Measurements from ENCODE around the gene NOTUM.

NOTUM gene

GRCh38 chr17:81934850-81935708 lies 25.9 kb downstream of the NOTUM start:
- DNase-seq, result no peak

- no peak for DNase-seq
Observed at GRCh38 chr17:81934098-81934757, 26.8 kb downstream of the NOTUM start.

- DNase-seq, result no peak
Observed at GRCh38 chr17:81933178-81933699, 27.7 kb downstream of the NOTUM start.

- DNase-seq, result no peak
Observed at GRCh38 chr17:81932333-81932983, 28.5 kb downstream of the NOTUM start.

GRCh38 chr17:81931557-81932332 lies 29.2 kb downstream of the NOTUM start:
- no peak for DNase-seq

GRCh38 chr17:81931189-81931556 lies 29.8 kb downstream of the NOTUM start:
- DNase-seq, result no peak

GRCh38 chr17:81930142-81931125 lies 30.6 kb downstream of the NOTUM start:
- DNase-seq, result no peak

- no peak for DNase-seq
Observed at GRCh38 chr17:81929253-81930141, 31.5 kb downstream of the NOTUM start.

GRCh38 chr17:81928544-81929252 lies 32.3 kb downstream of the NOTUM start:
- DNase-seq, result peak; percentile 61

GRCh38 chr17:81927653-81928543 lies 33.1 kb downstream of the NOTUM start, which contains the start of gene MAFG:
Gene MAFG (minus strand): TSS chr17:81927735. CDS start chr17:81923185, 4,550 bp downstream.
- DNase-seq, result peak; percentile 96

GRCh38 chr17:81927152-81927652 lies 33.8 kb downstream of the NOTUM start:
- no peak for DNase-seq

GRCh38 chr17:81926451-81927151 lies 34.4 kb downstream of the NOTUM start:
- DNase-seq, result peak; percentile 80

GRCh38 chr17:81925860-81926450 lies 35.0 kb downstream of the NOTUM start:
- no peak for DNase-seq

GRCh38 chr17:81924557-81925532 lies 36.1 kb downstream of the NOTUM start:
- no peak for DNase-seq

GRCh38 chr17:81923302-81924260 lies 37.4 kb downstream of the NOTUM start:
- DNase-seq, result no peak
